ENCODE data around the gene RALGPS1. TPM values are rescaled to one million over a fixed set of nuclear protein-coding genes. Genes with fewer than 3 reads are reported as not detected.

RALGPS1 gene
- polyA plus RNA-seq, 1 of the 3 experiments (the other 2 are of a cell fraction) = 3.9 TPM

DNA sequence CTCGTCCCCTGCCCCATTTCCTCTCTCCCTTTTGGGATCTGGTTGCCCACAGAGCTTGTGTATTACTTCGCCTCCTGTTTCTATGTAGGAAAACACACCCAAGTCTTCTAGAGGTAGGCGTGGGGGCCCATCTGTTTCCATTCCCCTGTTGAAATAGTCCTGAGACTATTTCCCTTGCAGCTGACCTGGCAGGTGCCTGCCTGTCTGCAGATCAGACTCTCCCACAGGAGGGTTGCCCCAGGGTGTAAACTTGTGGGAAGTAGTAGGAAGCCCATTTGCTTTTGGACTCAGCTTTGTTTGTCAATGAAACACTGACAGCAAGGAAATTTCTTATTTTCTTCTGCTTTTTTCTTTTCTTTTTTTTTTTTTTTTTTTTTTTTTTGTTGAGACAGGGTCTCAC lies 333.7 kb downstream of the RALGPS1 start:
- POLR2A ChIA-PET = interaction anchor here (0.8 kb wide), 1 partner anchor 16 kb away, joined by 3 read pairs; no protein-coding TSS in a partner anchor
- CTCF ChIA-PET = interaction anchor here (1.0 to 1.2 kb wide), 3 partner anchors 39 to 308 kb away, joined by 3 to 5 read pairs (median 3); no protein-coding TSS in a partner anchor
- Histone ChIP-seq H3K36me3 (replicated peaks in 1 of 2; ENCODE audit: control insufficient read depth in 1 of 2, insufficient read depth in 2 of 2, low read length in 1 of 2) (peaks cover 0 to 2% of the 10 kb centered on the region in 2 experiments), H3K9me3 (no peaks in the 10 kb centered on the region), H2AFZ (ENCODE audit: low read depth) (no peak overlapping the region), H3K4me1 (ENCODE audit: control insufficient read depth in 1 of 2, insufficient read depth in 2 of 2, low read depth in 1 of 2, low read length in 1 of 2) (peaks cover 0 to 9% of the 10 kb centered on the region in 2 experiments; a peak in 1 of 4 replicates), H3K9me2 (no peaks in the 10 kb centered on the region), H3K4me3 (ENCODE audit: low read depth in 2 of 2, low read length in 1 of 2) (no peak overlapping the region), H3K79me2 (ENCODE audit: insufficient read depth) (no peaks in the 10 kb centered on the region), H3F3A (replicated peaks; ENCODE audit: insufficient read depth) (no peaks in the 10 kb centered on the region), H3K27ac (ENCODE audit: low read depth in 2 of 2, low read length in 1 of 2) (no peak overlapping the region), H3K9ac (no peak overlapping the region), H4K20me1 (ENCODE audit: insufficient read depth) (no peaks in the 10 kb centered on the region), H3K4me2 (no peak overlapping the region), H3K27me3 (ENCODE audit: insufficient read depth) (no peaks in the 10 kb centered on the region)
- DNase-seq = no peak
- WGBS (ENCODE audit: low lambda C conversion rate) = 95% methylated on average over 3 of the region's 3 CpGs
- TF ChIP-seq EZH2phosphoT487 (IDR thresholded peaks at IDR 0.05; ENCODE audit: borderline replicate concordance, low read depth) (no peak), RXRA (IDR thresholded peaks at IDR 0.05; ENCODE audit: borderline replicate concordance, low read depth) (no peak), RFX5 (IDR thresholded peaks at IDR 0.05; ENCODE audit: low read length) (no peak), MXI1 (IDR thresholded peaks at IDR 0.05; ENCODE audit: low read depth, low read length) (no peak), NFIC (IDR thresholded peaks at IDR 0.05; ENCODE audit: borderline replicate concordance) (no peak), NRF1 (IDR thresholded peaks at IDR 0.05; ENCODE audit: low read depth, low read length) (no peak)
- TF ChIP-seq, protein P1, sequence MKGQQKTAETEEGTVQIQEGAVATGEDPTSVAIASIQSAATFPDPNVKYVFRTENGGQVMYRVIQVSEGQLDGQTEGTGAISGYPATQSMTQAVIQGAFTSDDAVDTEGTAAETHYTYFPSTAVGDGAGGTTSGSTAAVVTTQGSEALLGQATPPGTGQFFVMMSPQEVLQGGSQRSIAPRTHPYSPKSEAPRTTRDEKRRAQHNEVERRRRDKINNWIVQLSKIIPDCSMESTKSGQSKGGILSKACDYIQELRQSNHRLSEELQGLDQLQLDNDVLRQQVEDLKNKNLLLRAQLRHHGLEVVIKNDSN (IDR thresholded peaks at IDR 0.05; ENCODE audit: borderline replicate concordance, low read depth) = no peak

DNA sequence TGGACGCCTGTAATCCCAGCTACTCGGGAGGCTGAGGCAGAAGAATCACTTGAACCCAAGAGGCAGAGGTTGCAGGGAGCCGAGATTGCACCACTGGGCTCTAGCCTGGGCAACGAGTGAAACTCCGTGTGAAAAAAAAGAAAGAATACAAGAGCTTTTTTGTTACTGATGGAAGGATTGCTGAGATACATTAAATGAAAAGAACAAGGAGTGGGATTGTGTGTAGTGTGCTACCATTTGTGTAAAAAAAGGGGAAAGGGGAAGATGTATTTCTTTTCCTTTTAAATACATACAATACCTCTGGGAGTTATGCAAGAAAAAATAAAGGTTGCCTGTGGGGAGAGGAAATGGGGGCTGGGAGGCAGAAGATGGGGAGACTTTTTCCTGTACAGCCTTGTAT lies 335.3 kb downstream of the RALGPS1 start:
- Histone ChIP-seq H3K9me2 (no peaks in the 10 kb centered on the region), H3K4me1 (ENCODE audit: control insufficient read depth in 1 of 2, insufficient read depth in 2 of 2, low read depth in 1 of 2, low read length in 1 of 2) (peaks cover 0 to 5% of the 10 kb centered on the region in 2 experiments; a peak in 1 of 4 replicates), H3K27ac (ENCODE audit: low read depth in 2 of 2, low read length in 1 of 2) (no peak overlapping the region), H3K79me2 (ENCODE audit: insufficient read depth) (no peaks in the 10 kb centered on the region), H3K4me3 (ENCODE audit: low read depth in 2 of 2, low read length in 1 of 2) (no peak overlapping the region), H4K20me1 (ENCODE audit: insufficient read depth) (no peaks in the 10 kb centered on the region), H3K4me2 (no peak overlapping the region), H3K27me3 (ENCODE audit: insufficient read depth) (no peaks in the 10 kb centered on the region), H3K9me3 (no peaks in the 10 kb centered on the region), H2AFZ (ENCODE audit: low read depth) (no peak overlapping the region), H3K9ac (no peak overlapping the region), H3F3A (replicated peaks; ENCODE audit: insufficient read depth) (no peaks in the 10 kb centered on the region), H3K36me3 (replicated peaks in 1 of 2; ENCODE audit: control insufficient read depth in 1 of 2, insufficient read depth in 2 of 2, low read length in 1 of 2) (no peaks in the 10 kb centered on the region)
- POLR2A ChIA-PET = no interaction called here
- DNase-seq = no peak
- CTCF ChIA-PET = interaction anchor here (0.7 to 1.2 kb wide), 3 partner anchors 11 to 272 kb away, joined by 3 to 4 read pairs (median 3); no protein-coding TSS in a partner anchor
- WGBS (ENCODE audit: low lambda C conversion rate) = 97% methylated on average over 5 of the region's 5 CpGs
- TF ChIP-seq, protein P2, sequence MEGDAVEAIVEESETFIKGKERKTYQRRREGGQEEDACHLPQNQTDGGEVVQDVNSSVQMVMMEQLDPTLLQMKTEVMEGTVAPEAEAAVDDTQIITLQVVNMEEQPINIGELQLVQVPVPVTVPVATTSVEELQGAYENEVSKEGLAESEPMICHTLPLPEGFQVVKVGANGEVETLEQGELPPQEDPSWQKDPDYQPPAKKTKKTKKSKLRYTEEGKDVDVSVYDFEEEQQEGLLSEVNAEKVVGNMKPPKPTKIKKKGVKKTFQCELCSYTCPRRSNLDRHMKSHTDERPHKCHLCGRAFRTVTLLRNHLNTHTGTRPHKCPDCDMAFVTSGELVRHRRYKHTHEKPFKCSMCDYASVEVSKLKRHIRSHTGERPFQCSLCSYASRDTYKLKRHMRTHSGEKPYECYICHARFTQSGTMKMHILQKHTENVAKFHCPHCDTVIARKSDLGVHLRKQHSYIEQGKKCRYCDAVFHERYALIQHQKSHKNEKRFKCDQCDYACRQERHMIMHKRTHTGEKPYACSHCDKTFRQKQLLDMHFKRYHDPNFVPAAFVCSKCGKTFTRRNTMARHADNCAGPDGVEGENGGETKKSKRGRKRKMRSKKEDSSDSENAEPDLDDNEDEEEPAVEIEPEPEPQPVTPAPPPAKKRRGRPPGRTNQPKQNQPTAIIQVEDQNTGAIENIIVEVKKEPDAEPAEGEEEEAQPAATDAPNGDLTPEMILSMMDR (IDR thresholded peaks at IDR 0.05) = no peak
- TF ChIP-seq SIN3A (IDR thresholded peaks at IDR 0.05; ENCODE audit: borderline replicate concordance, low read depth, low read length) (no peak), ELF1 (IDR thresholded peaks at IDR 0.05) (no peak), JUND (IDR thresholded peaks at IDR 0.05) (no peak), TAF1 (IDR thresholded peaks at IDR 0.05; ENCODE audit: borderline replicate concordance, low read depth, low read length) (no peak), CHD2 (IDR thresholded peaks at IDR 0.05; ENCODE audit: low read length, partially characterized antibody) (no peak), RAD21 (IDR thresholded peaks at IDR 0.05; ENCODE audit: low read length) (no peak), EP300 (IDR thresholded peaks at IDR 0.05; ENCODE audit: borderline replicate concordance in 1 of 2, low read depth in 1 of 2, low read length in 1 of 2) (no peak), NFIC (IDR thresholded peaks at IDR 0.05; ENCODE audit: borderline replicate concordance) (no peak), FOXJ3 (CRISPR knock-in tag; IDR thresholded peaks at IDR 0.05) (no peak), RXRA (IDR thresholded peaks at IDR 0.05; ENCODE audit: borderline replicate concordance, low read depth) (no peak), TCF12 (IDR thresholded peaks at IDR 0.05) (no peak)
- TF ChIP-seq, protein P3, sequence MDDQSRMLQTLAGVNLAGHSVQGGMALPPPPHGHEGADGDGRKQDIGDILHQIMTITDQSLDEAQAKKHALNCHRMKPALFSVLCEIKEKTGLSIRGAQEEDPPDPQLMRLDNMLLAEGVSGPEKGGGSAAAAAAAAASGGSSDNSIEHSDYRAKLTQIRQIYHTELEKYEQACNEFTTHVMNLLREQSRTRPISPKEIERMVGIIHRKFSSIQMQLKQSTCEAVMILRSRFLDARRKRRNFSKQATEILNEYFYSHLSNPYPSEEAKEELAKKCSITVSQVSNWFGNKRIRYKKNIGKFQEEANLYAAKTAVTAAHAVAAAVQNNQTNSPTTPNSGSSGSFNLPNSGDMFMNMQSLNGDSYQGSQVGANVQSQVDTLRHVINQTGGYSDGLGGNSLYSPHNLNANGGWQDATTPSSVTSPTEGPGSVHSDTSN (IDR thresholded peaks at IDR 0.05) = no peak
- TF ChIP-seq, protein P1 (IDR thresholded peaks at IDR 0.05; ENCODE audit: borderline replicate concordance, low read depth) = no peak
- TF ChIP-seq, protein P4, sequence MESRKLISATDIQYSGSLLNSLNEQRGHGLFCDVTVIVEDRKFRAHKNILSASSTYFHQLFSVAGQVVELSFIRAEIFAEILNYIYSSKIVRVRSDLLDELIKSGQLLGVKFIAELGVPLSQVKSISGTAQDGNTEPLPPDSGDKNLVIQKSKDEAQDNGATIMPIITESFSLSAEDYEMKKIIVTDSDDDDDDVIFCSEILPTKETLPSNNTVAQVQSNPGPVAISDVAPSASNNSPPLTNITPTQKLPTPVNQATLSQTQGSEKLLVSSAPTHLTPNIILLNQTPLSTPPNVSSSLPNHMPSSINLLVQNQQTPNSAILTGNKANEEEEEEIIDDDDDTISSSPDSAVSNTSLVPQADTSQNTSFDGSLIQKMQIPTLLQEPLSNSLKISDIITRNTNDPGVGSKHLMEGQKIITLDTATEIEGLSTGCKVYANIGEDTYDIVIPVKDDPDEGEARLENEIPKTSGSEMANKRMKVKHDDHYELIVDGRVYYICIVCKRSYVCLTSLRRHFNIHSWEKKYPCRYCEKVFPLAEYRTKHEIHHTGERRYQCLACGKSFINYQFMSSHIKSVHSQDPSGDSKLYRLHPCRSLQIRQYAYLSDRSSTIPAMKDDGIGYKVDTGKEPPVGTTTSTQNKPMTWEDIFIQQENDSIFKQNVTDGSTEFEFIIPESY (IDR thresholded peaks at IDR 0.05; ENCODE audit: borderline replicate concordance, low read depth) = no peak
- TF ChIP-seq, protein P5, sequence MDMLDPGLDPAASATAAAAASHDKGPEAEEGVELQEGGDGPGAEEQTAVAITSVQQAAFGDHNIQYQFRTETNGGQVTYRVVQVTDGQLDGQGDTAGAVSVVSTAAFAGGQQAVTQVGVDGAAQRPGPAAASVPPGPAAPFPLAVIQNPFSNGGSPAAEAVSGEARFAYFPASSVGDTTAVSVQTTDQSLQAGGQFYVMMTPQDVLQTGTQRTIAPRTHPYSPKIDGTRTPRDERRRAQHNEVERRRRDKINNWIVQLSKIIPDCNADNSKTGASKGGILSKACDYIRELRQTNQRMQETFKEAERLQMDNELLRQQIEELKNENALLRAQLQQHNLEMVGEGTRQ (IDR thresholded peaks at IDR 0.05; ENCODE audit: borderline replicate concordance, low read depth, low read length) = no peak
